GM18858 (cell line): ENCODE data around the gene FAIM2.

Experiments used
- ATAC-seq: cut with Tn5 transposase; IDR thresholded peaks from one replicate; pipeline ENCODE4 v1.9.1; 2021; ENCODE audit not compliant: unreplicated experiment

Gene FAIM2

DNA sequence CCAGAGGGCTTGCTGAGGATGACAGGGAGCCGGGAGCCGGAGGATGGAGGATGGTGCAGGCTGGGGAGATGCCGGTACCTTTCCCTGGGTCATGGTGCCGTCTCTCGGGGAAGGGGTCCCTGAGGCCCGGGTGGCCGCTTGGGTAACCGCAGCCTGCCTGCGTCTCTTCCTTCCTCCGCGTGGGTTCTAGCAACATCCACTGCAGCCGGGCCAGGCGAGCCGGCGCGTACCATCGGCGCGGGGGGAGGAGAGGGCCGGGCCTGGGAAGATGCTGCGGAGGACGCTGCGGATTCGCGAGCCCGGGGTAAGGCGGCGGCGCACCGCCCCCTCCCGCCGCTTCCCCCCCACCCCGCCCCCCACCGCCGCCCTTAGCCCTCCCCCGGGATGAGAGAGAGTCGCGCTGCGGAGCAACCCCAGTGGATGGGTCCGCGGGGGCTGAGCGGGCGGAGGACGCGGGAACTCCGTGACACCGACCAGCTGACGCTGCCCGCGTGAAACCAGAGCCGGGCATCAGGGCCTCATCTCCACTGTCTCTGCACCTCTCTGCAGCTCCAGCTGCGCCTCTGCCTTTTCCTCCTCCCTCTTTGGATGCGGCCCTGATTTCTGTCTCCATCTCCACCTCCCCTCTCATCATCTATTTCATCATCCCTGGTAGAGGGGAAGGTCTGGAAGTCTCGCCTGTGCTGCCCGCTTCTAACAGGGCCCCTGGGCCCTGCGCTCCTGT, at the start of gene FAIM2:
Gene FAIM2 (minus strand): TSS at position 201 of the 724 bp plus-strand sequence. CDS start 108 bp downstream, at position 93.
- no peak for ATAC-seq

- ATAC-seq: no peak
These were observed 49.5 kb upstream of the FAIM2 start for GRCh38 chr12:49953151-49953550.

- no peak for ATAC-seq
These were observed 48.8 kb upstream of the FAIM2 start for GRCh38 chr12:49952391-49953055.

GRCh38 chr12:49951411-49952240, 47.9 kb upstream of the FAIM2 start:
- no peak for ATAC-seq

GRCh38 chr12:49950273-49951251, 46.9 kb upstream of the FAIM2 start, which contains the start of gene AQP2:
Gene AQP2 (plus strand): TSS chr12:49950737. CDS start chr12:49950831, 94 bp downstream.
- no peak for ATAC-seq

DNA sequence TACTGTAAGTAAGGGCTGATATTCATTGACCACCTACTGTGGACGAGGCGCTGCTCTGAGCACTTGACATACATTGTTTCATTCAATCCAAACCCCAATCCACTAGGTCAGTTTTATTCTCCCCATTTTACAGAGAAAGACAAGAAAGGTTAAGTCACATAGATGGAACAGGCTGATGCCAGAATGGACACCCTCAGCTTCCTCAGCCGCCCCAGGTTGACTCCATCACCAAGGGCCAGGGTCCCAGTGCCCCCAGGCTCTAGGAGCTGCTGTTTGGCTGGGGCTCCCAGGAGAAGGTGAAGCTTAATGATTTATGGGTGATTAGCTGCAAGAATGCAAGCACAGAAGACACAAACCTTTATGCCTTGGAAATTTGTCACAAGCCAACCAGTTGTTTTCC, 46.2 kb upstream of the FAIM2 start:
- no peak for ATAC-seq

DNA sequence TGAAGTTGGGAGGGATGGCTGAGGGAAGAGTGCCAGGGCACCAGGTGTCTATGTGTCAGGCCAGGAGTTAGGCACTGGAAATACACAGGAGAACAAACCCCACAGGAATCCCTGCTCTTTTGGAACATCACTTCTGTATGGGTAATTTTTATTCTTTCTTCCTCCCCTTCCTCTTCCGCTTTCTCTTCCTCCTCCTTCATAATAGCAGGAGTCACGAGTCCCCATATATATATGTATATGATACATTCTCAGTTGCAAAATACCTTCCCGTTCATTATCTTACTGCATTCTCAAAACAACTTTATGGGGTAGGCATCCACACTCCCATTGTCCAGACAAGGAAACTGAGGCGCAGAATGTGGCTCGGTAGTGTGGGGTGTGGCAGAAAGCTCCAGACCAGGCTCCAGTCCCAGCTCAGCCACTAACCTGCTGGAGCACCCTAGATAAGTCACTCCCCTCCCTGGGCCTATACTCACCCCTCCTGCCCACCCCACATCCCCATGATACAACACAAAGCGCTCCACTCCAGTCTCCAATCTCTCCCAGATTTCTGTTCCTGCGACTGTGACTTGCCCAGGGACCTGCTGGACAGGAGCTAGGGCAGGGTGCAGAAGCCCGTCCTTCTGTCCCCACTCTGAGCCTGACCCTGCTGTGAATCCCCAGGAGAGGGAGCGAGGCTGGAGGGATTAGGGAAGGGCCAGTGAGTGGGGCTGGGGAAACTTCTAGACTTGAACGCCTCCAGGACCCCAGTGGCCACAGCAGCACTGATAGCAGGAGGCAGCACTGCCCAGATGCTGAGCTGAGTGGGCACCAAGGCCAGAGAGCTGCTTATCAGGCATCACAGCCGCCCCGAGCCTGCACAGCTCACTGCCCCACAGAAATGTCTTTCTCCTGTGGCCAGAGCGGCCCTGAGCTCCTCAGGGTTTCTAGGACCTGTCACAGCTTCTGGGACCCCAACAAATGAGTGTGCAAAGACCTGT, 45.5 kb upstream of the FAIM2 start:
- ATAC-seq: no peak

- ATAC-seq: no peak
These were observed 44.0 kb upstream of the FAIM2 start for GRCh38 chr12:49947593-49948226.

DNA sequence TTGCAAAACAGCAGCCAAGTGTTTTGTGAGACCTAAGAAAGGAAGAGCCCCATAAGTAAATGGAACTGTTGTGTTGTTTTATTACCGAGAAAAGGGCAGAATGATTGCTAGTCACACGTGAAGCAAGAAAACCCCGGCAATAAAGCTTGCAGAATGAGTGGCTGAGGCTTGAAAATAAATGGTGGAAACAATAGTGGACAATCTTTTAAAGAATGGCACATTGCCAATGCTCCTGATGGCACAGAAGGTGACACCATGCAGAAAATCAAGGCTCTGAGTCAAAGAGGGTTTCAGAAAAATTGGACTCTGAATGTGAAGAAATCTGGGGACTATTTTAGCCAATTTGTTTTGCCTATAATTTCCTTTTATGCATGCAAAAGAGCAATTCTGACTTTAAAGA, 42.8 kb upstream of the FAIM2 start:
- no peak for ATAC-seq

DNA sequence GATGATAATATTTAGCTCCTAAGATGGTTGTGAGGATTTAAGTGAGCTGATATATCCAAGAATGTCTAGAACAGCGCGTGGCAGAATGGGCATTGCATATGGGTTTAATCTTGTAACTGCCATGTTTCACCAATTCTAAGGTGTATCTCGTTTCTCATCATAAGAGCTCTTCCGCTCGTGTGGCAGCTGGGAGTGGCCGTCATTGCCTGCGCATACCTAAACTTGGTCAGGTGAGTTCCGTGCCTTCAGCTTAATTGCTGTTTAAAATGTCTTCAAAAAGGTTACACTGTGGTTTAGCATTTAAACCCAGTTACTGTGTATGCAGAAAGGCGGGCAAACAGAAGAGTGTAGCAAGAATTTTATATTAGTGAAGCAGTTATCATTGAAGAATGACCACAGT, 42.4 kb upstream of the FAIM2 start:
- ATAC-seq: no peak

DNA sequence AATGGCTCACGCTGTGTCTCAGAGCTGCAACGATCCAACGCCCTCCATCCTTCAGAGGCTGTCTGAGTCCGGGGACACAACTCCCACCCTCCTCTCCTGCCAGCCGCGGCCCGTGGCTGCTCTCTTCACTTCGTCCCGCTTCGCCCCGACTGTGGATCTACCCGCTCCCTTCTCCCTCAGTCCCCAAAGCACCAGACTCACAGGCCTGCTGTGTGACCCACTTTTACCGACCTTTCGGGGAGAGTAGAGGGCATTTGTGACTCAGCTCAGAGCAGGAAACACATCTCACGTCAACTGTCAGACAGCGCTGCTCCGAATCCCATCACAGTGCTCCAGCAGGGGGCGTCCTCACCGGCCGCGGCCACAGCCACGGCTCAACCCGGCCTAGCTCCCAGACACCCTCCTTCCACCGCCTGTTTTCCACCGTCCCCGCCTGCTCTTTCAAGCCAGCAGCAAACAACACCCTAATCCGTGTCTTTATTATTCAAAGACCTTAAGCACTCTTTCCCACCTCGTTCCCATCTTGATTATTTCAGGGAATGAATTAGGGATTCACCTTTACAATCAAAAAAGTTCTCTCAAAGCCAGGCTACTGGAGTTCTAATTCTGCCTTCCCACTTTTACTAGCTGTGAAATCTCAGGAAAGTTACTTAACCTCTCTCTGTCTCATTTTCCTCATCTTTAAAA, 41.8 kb upstream of the FAIM2 start:
- ATAC-seq: peak; percentile 53

- ATAC-seq: no peak
These were observed 41.0 kb upstream of the FAIM2 start for GRCh38 chr12:49944718-49945117.

DNA sequence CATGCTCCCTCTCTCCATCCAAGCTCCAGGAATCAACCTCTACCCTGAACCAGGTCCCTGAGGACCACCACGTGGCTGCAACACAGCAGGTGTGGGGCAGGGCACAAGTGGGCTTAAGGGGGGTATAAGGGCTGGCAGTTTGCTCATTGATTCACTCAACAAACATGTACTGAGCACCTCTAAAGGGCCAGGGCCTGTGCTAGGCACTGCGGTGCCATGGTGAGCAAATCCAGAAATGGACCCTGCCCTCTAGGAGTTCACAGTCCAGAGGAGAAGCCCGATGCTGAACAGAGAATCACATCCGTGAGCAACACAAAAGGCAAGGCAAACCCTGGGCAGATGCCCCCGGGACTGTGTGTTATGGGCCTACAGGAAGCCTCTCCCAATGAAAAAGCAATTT, 40.3 kb upstream of the FAIM2 start:
- ATAC-seq: no peak

DNA sequence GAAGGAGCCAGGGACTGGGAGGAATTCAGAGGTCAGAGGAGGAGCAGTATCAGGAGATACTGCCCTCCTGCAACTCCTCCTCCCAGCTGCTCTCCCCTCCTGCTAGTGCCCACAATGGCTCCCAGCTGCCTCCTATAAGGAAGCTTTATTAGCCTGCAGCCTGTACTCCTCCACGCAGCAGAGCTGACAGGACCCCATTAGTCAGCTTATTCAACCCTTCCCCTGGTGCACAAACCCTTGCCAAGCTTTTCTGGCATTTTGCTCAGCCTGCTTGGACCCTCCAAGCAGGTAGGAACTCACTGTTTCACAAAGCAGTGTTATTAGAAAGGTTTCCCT, 39.9 kb upstream of the FAIM2 start:
- ATAC-seq: no peak

- no peak for ATAC-seq
These were observed 39.4 kb upstream of the FAIM2 start for GRCh38 chr12:49942921-49943624.

DNA sequence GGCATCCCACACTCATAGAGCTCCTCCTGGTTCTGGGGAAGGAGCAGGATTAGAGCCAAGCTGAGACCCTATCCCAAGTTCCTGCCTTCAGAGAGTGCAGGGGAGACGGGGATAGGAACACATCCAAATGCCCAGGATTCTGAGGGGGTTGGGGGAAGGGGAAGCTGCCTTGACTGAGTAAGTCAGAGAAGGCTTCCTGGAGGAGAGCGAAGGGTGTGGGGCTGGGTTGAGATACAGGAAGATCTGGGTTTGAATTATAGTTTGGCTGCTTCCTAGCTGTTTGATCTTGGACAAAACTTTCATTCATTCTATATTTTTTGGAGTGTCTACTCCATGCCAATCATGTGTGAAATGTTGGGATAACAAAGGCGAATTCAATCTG, 38.8 kb upstream of the FAIM2 start:
- ATAC-seq: no peak

- no peak for ATAC-seq
These were observed 38.1 kb upstream of the FAIM2 start for GRCh38 chr12:49941556-49942511.
